T-helper 22 cell (primary cell): Measurements from ENCODE around the gene TMEM219.
"Not testable (repeated sequence)": the region's sequence is repeated elsewhere in the genome, so short reads cannot be mapped to it uniquely, and the experiment has no call there.

ENCODE experiments used
- DNase-seq: peaks from one replicate; pipeline ENCODE4 v3.0.0-alpha.2; 2020; ENCODE audit warnings: low read depth

TMEM219 gene

DNA sequence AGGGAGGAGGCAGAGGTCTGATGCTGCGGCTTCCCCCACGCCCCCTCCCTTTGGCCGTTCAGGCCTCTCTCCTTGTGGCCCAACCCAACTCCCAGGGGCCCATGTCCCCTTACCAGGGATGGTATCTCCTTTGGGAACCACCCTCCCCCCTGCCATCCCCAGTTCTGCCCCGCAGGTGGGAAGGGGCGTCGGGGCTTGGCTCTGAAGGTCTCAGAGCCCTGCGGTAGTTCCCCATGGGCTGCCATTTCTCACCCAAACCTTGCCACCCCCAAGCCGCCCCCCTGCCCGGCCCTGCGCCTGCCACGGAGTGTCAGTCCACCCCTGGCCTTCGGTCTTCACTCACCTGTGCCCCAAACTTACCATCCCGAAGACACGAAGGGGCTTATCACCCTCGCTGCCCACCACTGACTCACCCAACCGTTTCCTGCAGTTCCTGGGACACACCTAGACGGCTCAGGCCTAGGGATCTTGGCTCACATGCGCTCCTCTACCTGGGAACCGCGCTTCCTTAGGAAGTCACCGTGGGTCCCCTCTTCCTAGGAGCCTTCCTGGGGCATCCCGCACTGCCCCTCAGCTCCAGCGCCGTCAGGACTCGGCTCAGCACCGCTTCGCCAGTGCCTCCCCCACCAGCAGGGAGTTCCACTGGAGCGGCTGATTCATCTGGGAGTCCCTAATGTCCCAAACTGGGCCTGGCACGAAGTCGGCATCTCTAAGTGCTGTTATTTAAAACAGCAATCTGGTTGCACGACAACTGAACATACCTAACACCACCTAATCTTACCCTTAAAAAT is 50.0 kb downstream of the TMEM219 start:
- DNase-seq, result no peak

DNA sequence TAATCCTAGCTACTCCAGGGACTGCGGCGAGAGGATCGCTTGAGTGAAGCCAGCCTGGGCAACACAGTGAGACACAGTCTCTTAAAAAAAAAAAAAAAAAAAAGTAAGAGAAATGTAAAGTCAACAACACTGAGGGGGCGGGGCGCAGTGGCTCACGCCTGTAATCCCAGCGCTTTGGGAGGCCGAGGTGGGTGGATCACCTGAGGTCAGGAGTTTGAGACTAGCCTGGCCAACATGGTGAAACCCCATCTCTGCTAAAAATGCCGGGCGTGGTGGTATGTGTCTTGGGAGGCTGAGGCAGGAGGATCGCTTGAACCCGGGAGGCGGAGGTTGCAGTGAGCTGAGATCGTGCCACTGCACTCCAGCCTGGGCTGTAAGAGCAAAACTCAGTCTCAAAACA is 50.7 kb downstream of the TMEM219 start:
- DNase-seq, result not testable (repeated sequence)

DNA sequence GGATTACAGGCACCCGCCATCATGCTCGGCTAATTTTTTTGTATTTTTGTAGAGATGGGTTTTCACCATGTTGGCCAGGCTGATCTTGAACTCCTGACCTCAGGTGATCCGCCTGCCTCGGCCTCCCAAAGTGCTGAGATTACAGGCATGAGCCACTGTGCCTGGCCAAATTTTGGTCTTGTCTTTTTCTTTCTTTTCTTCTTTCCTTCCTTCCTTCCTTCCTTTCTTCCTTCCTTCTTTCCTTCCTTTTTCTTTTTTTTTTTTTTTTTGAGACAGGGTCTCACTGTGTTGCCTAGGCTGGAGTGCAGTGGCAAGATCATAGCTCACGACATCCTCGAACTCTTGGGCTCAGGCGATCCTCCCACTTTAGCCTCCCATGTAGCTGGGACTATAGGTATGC is 53.6 kb downstream of the TMEM219 start:
- not testable (repeated sequence) for DNase-seq

DNA sequence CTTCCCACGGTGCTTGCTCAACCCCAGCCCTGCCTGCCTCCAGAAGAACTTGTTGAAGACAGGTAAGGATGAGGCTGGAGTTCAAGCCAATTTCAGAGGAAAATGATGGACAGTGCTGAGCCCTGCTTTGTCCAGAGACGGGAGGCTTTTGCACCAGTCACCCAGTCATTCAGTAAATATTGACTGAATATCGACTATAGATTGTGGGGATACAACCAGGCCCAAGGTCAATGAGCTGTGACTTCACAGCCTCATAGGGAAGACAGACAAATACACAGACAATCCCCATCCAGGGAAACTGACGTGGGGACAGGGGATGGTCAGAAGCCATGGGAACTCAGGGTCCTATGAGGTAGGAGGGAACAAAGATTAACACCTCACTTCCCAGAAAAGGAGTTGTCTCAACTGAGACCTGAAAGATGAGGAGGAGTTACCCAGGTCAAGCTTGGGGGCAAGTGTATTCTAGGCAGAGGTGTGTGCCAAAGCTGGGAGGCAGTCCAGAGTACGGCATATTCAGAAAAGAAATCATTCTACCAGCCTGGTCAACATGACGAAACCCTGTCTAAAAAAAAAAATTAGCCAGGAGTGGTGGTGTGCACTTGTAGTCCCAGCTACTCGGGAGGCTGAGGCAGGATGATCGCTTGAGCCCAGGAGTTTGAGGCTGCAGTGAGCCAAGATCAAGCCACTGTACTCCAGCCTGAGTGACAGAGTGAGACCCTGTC is 54.8 kb downstream of the TMEM219 start:
- DNase-seq, result no peak

DNA sequence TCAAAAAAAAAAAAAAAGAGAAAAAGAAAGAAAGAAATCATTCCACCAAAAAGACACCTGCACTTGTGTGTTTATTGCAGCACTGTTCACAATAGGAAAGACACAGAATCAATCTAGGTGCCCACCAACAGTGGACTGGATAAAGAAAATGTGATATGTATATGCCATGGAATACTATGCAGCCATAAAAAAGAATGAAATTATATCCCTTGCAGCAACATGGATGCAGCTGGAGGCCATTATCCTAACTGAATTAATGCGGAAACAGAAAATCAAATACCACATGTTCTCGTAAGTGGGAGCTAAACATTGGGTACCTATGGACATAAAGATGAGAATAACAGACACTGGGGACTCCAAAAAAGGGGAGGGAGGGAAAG is 55.4 kb downstream of the TMEM219 start:
- no peak for DNase-seq

DNA sequence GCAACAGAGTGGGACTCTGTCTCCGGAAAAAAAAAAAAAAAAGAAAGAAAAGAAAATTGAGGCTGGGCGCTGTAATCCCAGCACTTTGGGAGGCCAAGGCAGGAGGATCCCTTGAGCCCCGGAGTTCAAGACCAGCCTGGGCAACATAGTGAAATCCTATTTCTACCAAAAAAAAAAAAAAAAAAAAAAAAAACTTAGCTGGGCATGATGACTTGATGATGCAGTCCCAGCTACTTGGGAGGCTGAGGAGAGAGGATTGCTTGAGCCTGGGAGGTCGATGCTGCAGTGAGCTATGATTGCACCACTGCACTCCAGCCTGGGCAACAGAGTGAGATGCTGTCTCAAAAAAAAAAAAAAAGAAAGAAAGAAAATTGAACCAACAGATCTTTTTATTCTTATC is 56.1 kb downstream of the TMEM219 start:
- DNase-seq, result not testable (repeated sequence)

DNA sequence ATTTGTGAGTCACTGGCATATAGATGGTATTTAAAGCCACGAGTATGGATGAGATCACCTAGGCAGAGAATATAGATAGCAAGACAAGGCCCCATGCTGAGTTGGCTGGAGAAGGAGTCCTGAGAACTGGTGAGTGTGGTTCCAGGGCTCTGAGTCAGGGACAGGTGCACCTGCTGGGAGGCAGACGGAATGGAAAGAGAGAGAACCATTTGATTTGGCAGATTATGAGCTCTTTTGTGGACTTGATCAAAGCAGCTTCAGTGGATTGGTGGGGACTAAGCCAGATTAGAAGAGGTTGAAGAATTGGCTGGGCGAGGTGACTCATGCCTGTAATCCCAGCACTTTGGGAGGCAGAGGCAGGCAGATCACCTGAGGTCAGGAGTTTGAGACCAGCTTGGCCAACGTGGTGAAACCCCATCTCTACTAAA is 56.9 kb downstream of the TMEM219 start:
- no peak for DNase-seq
